ENCODE data around the gene KIF16B. TPM values are rescaled to one million over a fixed set of nuclear protein-coding genes. Genes with fewer than 3 reads are reported as not detected.

KIF16B gene
- total and polyA plus RNA-seq, 10 of the 15 experiments (the other 5 are each of a cell fraction or from before 2014, with no cell fraction given) = 0.21 to 5.2 (median 3.0) TPM

DNA sequence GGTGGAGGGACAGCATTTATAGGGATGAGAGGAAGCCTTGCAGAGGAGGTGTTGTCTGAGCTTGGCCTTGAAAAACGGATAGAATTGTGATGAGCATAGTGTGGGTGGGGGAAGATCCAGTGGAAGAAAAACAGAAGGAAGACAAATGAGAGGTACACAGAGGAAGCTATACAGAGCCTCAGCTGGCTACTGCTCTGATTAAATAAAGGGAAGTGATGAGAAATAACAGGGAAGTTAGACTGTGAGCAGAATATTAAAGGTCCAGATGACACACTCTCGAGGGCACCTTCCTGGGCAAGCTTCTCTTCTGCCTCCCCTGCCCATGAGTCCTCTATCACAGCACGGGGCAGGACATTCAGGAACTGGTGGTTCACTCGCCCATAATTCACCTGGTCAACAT lies 182.3 kb downstream of the KIF16B start:
- Histone ChIP-seq H4K20me1 (ENCODE audit: control insufficient read depth, insufficient read depth) (no peaks in the 10 kb centered on the region), H2AFZ (ENCODE audit: control insufficient read depth, low read depth, low read length) (no peak overlapping the region), H3K79me2 (ENCODE audit: control insufficient read depth, insufficient read depth, low read length) (no peaks in the 10 kb centered on the region), H3K4me2 (ENCODE audit: control insufficient read depth, insufficient read depth) (no peak overlapping the region), H3K9me3 (replicated peaks; ENCODE audit: control insufficient read depth, insufficient read depth, low read length) (no peaks in the 10 kb centered on the region), H3K27ac (ENCODE audit: control insufficient read depth, insufficient read depth) (no peak overlapping the region), H3K9ac (ENCODE audit: control insufficient read depth, insufficient read depth, low read length) (no peak overlapping the region), H3K27me3 (replicated peaks in 1 of 2; ENCODE audit: control insufficient read depth in 2 of 2, insufficient read depth in 2 of 2, low read length in 1 of 2) (no peaks in the 10 kb centered on the region), H3K4me1 (ENCODE audit: control insufficient read depth, insufficient read depth, low read length) (peaks cover 8% of the 10 kb centered on the region), H3K36me3 (ENCODE audit: control insufficient read depth in 2 of 2, insufficient read depth in 2 of 2, low read length in 1 of 2) (no peaks in the 10 kb centered on the region), H3K4me3 (no peak overlapping the region)
- BruUV-seq (replicated peaks) = no TSS peak
- no peak for ATAC-seq
- RAD21 ChIA-PET (ENCODE audit: unreplicated experiment) = no interaction called here
- POLR2A ChIA-PET = no interaction called here
- DNase-seq (ENCODE audit: low read depth, low spot score) = no peak
- in situ Hi-C loops (cut with MboI) (no loop called here), intact Hi-C loops (cut with micrococcal nuclease; ENCODE audit: unreplicated experiment) (no loop called here)
- CTCF ChIA-PET = no interaction called here
- SMC1A ChIA-PET (ENCODE audit: uncharacterized antibody, unreplicated experiment) = interaction anchor here (0.6 kb wide), 1 partner anchor 534 kb away, joined by 3 read pairs; no protein-coding TSS in a partner anchor
- 18% methylated on average over 4 of the region's 4 CpGs for WGBS (ENCODE audit: insufficient coverage, insufficient replicate concordance, low lambda C conversion rate, missing lambda C conversion rate)
- TF ChIP-seq NFIC (IDR thresholded peaks at IDR 0.05; ENCODE audit: low read depth, low read length) (no peak), SPI1 (IDR thresholded peaks at IDR 0.05; ENCODE audit: borderline replicate concordance, insufficient read depth, low read depth, low read length) (peak; percentile 19; the same call in 1 of the 2 replicates)
- FAIRE-seq = no peak

DNA sequence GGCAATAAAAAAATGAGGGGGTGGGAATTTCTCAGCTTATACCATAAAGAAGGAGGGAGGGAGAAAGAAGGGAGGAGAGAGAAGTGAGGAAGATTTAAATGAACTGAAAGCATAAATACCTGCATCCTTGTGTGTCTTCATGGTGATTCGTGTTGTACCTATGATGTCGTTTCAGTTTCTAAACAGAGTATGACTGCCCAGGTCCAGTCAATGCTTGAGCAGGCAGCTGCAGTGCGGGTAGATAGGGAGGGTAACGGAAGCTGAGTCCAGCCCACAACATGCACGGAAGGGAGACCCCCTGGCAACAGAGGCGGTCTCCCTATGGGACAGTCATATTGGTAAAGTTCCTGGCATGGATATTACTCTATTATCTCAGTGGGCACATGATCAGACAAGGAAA lies 184.5 kb downstream of the KIF16B start:
- no peak for FAIRE-seq
- TF ChIP-seq SIN3A (IDR thresholded peaks at IDR 0.05; ENCODE audit: low read depth, low read length) (no peak), SP1 (IDR thresholded peaks at IDR 0.05; ENCODE audit: low read depth, low read length) (no peak), BCL11A (IDR thresholded peaks at IDR 0.05; ENCODE audit: low read depth, low read length) (no peak), RB1 (IDR thresholded peaks at IDR 0.05; ENCODE audit: borderline replicate concordance) (no peak), RAD21 (IDR thresholded peaks at IDR 0.05; ENCODE audit: insufficient read depth, low read depth, low read length) (no peak), BACH1 (IDR thresholded peaks at IDR 0.05; ENCODE audit: borderline replicate concordance) (no peak), NFXL1 (IDR thresholded peaks at IDR 0.05; ENCODE audit: borderline replicate concordance) (no peak), ZNF217 (IDR thresholded peaks at IDR 0.05) (no peak)
- TF ChIP-seq, protein P1, sequence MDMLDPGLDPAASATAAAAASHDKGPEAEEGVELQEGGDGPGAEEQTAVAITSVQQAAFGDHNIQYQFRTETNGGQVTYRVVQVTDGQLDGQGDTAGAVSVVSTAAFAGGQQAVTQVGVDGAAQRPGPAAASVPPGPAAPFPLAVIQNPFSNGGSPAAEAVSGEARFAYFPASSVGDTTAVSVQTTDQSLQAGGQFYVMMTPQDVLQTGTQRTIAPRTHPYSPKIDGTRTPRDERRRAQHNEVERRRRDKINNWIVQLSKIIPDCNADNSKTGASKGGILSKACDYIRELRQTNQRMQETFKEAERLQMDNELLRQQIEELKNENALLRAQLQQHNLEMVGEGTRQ (IDR thresholded peaks at IDR 0.05; ENCODE audit: borderline replicate concordance, low read depth, low read length) = no peak
- TF ChIP-seq, protein P2, sequence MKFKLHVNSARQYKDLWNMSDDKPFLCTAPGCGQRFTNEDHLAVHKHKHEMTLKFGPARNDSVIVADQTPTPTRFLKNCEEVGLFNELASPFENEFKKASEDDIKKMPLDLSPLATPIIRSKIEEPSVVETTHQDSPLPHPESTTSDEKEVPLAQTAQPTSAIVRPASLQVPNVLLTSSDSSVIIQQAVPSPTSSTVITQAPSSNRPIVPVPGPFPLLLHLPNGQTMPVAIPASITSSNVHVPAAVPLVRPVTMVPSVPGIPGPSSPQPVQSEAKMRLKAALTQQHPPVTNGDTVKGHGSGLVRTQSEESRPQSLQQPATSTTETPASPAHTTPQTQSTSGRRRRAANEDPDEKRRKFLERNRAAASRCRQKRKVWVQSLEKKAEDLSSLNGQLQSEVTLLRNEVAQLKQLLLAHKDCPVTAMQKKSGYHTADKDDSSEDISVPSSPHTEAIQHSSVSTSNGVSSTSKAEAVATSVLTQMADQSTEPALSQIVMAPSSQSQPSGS (IDR thresholded peaks at IDR 0.05; ENCODE audit: low read length) = no peak
- TF ChIP-seq, protein P3, sequence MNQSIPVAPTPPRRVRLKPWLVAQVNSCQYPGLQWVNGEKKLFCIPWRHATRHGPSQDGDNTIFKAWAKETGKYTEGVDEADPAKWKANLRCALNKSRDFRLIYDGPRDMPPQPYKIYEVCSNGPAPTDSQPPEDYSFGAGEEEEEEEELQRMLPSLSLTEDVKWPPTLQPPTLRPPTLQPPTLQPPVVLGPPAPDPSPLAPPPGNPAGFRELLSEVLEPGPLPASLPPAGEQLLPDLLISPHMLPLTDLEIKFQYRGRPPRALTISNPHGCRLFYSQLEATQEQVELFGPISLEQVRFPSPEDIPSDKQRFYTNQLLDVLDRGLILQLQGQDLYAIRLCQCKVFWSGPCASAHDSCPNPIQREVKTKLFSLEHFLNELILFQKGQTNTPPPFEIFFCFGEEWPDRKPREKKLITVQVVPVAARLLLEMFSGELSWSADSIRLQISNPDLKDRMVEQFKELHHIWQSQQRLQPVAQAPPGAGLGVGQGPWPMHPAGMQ (IDR thresholded peaks at IDR 0.05; ENCODE audit: borderline replicate concordance) = no peak
- TF ChIP-seq, protein P4, sequence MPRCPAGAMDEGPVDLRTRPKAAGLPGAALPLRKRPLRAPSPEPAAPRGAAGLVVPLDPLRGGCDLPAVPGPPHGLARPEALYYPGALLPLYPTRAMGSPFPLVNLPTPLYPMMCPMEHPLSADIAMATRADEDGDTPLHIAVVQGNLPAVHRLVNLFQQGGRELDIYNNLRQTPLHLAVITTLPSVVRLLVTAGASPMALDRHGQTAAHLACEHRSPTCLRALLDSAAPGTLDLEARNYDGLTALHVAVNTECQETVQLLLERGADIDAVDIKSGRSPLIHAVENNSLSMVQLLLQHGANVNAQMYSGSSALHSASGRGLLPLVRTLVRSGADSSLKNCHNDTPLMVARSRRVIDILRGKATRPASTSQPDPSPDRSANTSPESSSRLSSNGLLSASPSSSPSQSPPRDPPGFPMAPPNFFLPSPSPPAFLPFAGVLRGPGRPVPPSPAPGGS (IDR thresholded peaks at IDR 0.05; ENCODE audit: borderline replicate concordance, insufficient read depth, low read depth, low read length, poor library complexity, severe bottlenecking) = no peak

More for the DNA sequence above, 184.5 kb downstream of the KIF16B start:
- Histone ChIP-seq H3K36me3 (ENCODE audit: control insufficient read depth in 2 of 2, insufficient read depth in 2 of 2, low read length in 1 of 2) (no peaks in the 10 kb centered on the region), H2AFZ (ENCODE audit: control insufficient read depth, low read depth, low read length) (no peak overlapping the region), H3K9ac (ENCODE audit: control insufficient read depth, insufficient read depth, low read length) (no peak overlapping the region), H3K9me3 (replicated peaks; ENCODE audit: control insufficient read depth, insufficient read depth, low read length) (no peaks in the 10 kb centered on the region), H4K20me1 (ENCODE audit: control insufficient read depth, insufficient read depth) (no peaks in the 10 kb centered on the region), H3K79me2 (ENCODE audit: control insufficient read depth, insufficient read depth, low read length) (no peaks in the 10 kb centered on the region), H3K4me2 (ENCODE audit: control insufficient read depth, insufficient read depth) (no peak overlapping the region), H3K4me3 (no peak overlapping the region), H3K4me1 (ENCODE audit: control insufficient read depth, insufficient read depth, low read length) (peaks cover 8% of the 10 kb centered on the region), H3K27ac (ENCODE audit: control insufficient read depth, insufficient read depth) (no peak overlapping the region), H3K27me3 (replicated peaks in 1 of 2; ENCODE audit: control insufficient read depth in 2 of 2, insufficient read depth in 2 of 2, low read length in 1 of 2) (no peaks in the 10 kb centered on the region)
- DNase-seq (ENCODE audit: low read depth, low spot score) (no peak), ATAC-seq (peak; percentile 38; the same call in 2 of the 3 replicates)
- WGBS (ENCODE audit: insufficient coverage, insufficient replicate concordance, low lambda C conversion rate, missing lambda C conversion rate) = 78% methylated on average over 6 of the region's 6 CpGs
- intact Hi-C loops (cut with micrococcal nuclease; ENCODE audit: unreplicated experiment) (no loop called here), in situ Hi-C loops (cut with MboI) (no loop called here)
- BruUV-seq (replicated peaks) = no TSS peak
- CTCF ChIA-PET = no interaction called here
- SMC1A ChIA-PET (ENCODE audit: uncharacterized antibody, unreplicated experiment) = no interaction called here
- RAD21 ChIA-PET (ENCODE audit: unreplicated experiment) = no interaction called here
- POLR2A ChIA-PET = no interaction called here

Data from GM12878 (cell line).